NCI-H69 (cell line): ENCODE measurements around the gene ITIH3.

ENCODE experiments used
- DNase-seq: peaks from one replicate; lab custom pipeline; 2025; lab: John Stamatoyannopoulos, UW

Gene ITIH3

DNA sequence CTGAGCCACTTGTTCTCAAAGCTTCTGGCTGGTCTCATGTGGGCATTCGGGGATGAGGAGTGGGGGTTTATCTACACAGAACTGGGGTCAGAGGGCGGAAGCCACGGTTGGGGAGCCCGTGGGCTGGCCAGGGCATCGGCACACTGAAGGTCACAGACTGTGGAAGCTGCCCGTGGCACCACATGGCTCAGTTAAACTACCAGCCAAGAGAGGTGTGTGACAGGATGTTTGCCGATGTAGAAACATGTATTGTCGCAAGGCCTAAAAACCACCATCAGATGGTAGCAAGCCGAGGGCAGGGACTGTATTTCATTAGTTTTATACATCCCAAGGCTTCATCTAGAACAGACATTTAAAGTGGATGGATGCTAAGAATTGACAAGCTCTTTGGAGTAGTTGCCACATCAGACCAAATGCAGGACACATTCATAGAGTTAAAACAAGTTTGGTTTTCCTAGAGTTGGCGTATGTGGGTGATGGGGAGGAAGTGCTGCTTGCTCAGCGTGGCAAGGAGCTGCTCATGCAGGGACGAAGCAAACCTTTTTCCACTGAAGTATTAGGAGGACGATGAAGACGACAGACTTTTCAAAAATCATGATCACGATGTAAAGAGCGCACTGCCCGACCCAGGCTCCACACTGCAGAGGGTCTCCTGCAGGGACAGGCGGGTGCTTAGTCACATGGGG, 49.8 kb downstream of the ITIH3 start:
- DNase-seq: no peak

DNA sequence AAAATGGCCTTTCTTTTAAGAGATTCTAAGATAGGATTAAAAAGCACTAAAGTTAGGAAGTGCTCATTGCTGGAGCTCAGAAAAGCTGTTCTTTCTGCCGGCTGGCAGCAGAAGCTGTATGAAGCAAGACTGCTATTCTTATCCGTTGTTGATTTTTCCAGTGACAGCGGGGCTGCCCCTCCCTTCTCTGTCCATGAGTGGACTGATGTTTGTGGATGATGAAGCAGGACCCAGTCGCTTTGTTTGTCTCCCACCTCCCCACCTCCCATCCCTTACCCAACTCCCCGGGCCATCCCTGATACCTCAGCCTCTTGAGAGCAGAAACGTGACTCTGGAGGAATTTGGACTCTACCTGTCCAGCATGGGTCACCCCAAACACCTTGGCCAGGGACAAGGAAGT, 50.6 kb downstream of the ITIH3 start:
- no peak for DNase-seq

DNA sequence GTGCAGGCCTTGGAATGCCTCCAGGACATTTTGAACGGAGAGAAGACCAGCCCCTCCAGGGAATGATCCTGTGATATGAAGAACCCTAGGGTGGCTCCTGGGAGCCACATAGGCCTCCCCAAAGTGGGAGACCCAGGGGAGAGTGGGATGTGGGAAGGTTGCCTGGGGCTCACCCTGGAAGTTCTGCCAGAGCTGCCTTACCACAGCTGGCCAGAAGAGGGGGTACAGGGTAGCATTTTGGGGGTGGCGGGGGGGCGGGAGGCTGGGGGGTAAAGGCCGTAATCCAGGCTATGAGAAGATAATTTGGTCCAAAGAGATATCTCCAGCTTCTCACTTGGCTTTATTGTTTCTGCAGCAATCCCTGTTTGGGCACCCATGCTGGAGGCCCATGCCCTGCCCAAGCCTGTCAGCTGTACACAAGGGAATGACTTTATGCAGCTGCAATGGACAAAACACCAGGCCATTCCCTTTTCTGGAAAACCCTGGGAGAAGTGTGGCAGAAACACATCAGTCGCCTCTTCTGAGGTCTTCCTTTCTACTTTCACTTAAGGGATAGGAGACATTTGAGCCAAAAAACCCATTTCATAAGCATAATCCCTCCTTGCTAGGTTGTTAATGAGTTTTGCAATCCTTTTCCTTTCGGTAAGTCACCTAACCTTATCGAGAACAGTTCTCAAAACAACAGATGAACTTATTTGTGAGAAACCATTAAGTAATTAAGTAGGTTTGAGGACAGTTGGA, 51.3 kb downstream of the ITIH3 start:
- DNase-seq: no peak

DNA sequence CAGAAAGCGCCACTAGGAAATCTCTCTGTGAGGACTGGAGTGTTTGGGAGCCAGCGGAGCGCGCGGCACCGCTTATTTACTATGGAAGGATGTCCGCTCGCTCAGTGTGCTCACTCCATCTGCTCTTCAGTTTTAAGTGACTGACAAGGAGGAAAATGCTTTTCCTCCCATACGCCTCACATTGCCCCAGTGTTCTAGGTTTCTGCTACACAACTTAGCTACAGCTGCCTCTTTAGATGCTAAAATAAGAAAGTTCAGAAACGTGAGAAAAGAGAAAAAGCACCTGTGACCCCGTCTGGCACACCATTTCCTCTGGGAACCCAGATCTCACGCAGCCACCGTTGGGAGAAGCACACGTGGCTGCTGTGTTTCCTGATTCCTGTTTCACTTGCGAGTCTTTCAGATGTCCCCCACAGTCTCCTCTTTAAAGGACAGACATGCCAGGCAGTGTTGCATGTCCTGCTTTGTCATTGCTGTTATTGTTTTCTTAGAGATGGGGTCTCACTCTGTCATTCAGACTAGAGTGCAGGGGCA, 51.9 kb downstream of the ITIH3 start:
- DNase-seq: no peak

DNA sequence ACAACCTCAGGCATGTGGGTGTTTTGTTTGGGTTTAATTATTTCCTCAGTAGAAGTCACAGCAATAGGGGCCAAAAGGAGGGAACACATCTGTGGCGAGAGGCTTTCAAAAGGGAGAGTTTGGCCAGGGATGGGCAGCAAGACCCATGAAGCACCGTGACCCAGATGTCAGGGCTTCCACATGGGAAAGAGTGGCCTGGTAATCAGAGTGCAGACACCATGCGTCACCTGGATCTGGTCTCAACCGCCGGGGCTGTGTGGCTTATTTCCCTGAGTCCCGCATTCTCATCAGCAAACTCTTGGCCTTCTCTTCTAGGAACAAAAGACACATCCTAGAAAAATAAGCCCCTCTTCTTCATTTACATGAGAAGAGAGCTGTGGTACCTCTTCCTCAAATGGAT, 52.6 kb downstream of the ITIH3 start:
- DNase-seq: no peak

DNA sequence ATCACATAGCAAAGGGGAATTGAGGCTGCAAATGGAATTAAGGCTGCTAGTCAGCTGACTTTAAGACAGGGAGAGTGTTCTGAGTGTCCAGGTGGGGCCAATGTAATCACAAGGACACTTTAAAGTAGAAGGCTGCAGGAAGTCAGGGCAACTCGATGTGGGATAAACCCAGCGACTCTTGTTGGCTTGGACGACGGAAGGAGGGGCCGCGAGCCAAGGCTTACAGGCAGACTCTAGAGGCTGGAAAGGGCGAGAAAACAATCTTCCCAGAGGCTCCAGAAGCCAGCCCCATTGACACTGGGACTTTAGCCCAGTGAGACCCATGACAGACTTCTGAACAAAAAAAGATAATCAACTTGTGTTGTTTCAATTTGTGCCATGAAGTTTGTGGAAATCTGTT, 53.1 kb downstream of the ITIH3 start:
- no peak for DNase-seq

DNA sequence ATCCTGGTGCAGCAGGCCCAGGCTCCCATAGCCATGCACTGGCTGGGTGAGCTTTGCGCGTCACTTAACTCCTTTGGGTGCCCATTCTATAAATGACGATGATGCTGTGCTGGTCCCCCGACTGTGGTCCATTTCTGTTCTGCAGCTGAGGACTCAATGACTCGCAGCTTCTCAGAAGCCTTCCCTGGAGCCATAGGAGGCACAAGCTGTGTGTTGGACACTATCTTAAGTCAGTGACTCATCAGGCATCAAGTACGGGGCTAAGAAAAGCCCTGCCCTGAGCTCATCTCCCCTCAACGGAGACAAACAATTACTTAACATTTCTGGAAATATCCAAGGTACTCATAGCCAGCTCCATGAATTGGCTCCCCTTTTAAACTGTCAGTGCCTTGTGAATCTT, 54.0 kb downstream of the ITIH3 start:
- no peak for DNase-seq

DNA sequence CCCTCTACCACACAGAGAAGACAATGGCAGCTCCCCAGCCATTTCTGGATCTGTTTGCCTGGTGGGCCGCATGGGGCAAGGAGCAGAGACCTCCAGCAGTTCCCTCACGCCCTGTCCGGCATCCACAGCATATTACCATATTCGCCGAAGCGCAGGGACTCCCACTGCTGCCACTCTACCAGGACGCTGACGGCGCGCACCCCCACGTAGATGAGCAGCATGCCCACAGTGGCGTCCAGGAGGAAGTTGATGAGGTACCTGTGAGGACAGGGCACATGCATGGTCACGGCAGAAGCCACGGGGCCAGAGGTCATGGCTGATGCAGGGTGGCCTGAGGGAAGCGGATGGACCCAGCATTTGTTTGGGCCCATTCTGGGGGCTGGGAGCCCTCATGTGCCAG, 55.1 kb downstream of the ITIH3 start:
- DNase-seq: no peak

DNA sequence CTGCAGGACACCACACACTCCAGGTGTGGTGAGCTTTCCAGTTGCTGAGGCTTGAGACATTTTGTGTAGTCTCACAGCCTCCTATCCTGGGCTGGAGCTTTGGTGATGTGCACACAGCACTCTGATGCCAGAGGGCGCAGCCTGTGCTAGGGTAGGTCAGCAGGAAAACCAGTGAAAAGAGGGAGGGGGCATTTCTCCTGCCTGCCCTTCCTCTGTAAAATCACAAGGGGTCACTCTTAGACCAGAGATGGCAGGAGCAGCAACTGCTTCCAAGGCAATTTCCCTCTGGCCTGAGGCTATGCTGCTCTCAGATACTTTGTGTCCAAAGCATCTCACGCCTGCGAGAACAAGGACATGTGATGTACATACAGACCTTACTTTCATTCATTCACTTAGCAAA, 56.8 kb downstream of the ITIH3 start:
- peak; percentile 73 for DNase-seq

DNA sequence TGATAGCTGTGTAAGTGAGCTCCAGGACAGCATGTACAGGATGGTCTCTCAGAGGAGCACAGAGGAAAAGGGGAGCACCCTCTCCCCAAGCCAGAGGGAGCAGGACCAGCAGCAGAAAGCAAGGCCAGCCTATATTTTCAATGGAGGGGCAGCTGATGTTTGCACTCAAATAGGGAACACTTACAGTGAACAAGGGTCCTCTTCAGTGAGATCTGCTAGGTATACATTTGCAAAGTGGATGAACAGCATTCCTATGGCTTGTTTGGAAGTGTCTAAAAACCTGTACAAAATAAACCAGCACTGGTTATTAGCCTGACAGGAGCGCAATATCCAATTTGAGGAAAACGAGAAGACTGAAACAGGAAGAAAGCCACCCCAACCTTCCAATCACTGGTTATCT, 57.8 kb downstream of the ITIH3 start:
- DNase-seq: no peak

DNA sequence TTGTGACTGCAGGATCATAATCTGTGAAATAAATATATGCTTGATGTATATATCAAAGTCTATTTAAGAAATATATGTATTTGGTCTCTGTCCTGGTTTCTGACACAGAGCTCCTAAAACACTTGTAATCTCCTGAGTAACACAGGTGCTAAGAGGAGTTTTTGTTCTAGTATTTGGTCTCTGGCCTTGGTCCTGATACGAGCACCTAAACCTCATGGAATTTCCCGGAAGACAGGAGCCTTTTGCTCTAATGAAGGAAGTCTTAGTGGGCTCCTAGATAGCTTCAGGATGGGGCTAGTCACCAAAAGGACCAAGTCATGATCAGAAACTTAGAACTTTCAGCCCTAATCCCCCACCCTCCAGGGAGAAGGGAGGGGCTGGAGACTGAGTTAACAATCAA, 59.4 kb downstream of the ITIH3 start:
- DNase-seq: no peak

DNA sequence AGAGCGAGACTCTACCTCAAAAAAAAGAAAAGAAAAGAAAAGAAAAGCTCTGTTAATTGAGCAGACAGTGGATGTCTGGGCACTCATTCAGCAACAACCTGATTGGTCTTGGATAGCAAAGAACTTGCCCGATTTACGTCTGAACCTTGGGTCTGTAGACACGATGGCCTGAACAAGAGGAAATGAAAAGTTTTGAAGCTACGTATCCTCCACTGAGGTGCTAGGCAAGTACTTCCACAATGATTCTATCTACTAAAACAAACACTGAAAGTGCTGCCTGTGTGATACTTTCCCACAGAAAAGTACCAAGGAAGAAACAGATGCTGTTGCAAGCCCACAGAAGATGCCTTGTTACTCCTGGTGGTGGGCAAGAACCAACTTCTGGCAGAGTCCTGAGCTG, 62.1 kb downstream of the ITIH3 start:
- DNase-seq: no peak

DNA sequence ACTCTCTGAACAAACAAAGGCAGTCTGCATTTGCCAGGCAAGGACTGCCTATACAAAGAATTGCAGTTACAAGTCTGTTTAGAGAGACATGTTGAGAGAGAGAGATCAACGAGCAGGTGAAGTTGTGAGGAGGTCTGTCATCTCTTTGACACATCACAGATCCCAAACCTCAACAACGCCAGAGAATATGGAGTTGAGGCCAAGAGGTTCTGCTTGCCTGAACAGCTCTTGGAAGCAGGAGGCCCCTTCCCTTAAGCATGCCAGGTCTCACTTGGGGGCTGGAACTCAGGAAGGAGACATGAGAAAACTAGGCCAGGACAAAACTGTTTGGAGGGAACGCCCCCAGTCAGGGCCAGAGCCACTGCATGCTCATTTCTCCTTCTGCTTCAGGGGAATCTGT, 62.5 kb downstream of the ITIH3 start:
- DNase-seq: no peak

DNA sequence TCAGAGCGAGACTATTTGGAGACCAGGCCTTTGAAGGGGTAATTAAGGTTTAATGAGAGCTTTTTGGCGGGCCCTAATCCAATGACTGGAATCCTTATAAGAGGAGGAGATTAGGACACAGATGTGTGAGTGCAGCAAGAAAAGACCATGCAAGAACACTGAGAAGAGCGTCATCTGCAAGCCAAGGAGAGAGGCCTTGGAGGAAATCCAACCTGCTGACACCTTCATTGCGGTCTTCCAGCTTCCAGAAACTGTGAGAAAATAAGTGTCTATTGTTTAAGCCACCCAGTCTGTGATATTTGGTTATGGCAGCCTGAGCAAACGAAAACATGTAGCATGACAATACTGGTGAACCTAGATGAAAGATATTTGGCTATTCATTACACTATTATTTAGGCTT, 63.3 kb downstream of the ITIH3 start:
- no peak for DNase-seq
